ENCODE data around the gene PXMP2.

DNA sequence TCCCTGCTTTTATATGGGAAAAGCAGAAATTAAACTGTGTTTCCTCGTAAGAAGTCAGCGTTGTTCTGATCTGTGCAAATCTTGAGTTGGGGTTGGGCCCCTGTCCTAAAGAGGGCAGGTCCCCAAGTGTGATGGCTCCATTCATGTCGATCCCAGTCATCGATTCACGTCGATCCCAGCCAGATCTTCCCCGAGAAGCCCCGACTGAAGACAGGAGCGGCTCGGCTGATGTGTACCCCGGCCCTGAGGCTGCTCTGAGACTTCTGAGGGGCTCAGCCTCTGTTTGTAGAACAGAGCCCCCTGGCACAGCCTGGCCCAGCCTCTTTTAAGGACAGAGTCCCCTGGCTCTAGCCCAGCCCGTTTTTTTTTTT lies 32.6 kb downstream of the PXMP2 start:
- TF ChIP-seq CTCF (conservative IDR thresholded peaks at IDR 0.05; ENCODE audit: low read length): no peak
- TF ChIP-seq EZH2phosphoT487 (IDR thresholded peaks at IDR 0.05; ENCODE audit: borderline replicate concordance): no peak
